ENCODE data around the gene P3H2.

The P3H2 gene

GRCh38 chr3:190063490-190063889 is 57.2 kb downstream of the P3H2 start:
- H3K27ac ChIP-seq: no peak overlapping the region
- TF ChIP-seq ZFX (IDR thresholded peaks at IDR 0.05; ENCODE audit: borderline replicate concordance): no peak
- TF ChIP-seq CTCF (IDR thresholded peaks at IDR 0.05): no peak

GRCh38 chr3:190060192-190060775 is 60.4 kb downstream of the P3H2 start:
- no peak for TF ChIP-seq CTCF (IDR thresholded peaks at IDR 0.05)
- no peak for TF ChIP-seq ZFX (IDR thresholded peaks at IDR 0.05; ENCODE audit: borderline replicate concordance)
- H3K27ac ChIP-seq: no peak overlapping the region

DNA sequence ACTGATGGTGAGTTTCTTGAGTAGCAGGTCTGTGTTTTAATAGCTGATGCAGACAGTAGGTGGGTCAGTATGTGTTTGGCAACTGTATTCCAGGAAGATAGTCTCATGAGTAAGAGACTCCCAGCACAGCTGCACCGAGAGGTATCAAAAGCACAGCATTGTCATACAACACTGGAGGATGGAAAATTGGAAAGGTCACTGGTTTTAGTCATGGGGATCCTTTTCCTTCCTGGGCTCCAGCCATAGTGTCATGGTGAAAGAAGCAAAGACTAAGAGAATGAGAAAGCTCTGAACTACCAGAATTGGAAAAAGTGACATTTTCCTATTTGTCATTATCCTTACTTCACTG is 61.5 kb downstream of the P3H2 start:
- TF ChIP-seq CTCF (IDR thresholded peaks at IDR 0.05) (no peak), ZFX (IDR thresholded peaks at IDR 0.05; ENCODE audit: borderline replicate concordance) (no peak)
- H3K27ac ChIP-seq: no peak overlapping the region

GRCh38 chr3:190058521-190059241 is 62.0 kb downstream of the P3H2 start:
- TF ChIP-seq ZFX (IDR thresholded peaks at IDR 0.05; ENCODE audit: borderline replicate concordance) (no peak), CTCF (IDR thresholded peaks at IDR 0.05) (no peak)
- no peak overlapping the region for H3K27ac ChIP-seq

GRCh38 chr3:190056742-190057141 is 64.0 kb downstream of the P3H2 start:
- TF ChIP-seq ZFX (IDR thresholded peaks at IDR 0.05; ENCODE audit: borderline replicate concordance) (no peak), CTCF (IDR thresholded peaks at IDR 0.05) (no peak)

DNA sequence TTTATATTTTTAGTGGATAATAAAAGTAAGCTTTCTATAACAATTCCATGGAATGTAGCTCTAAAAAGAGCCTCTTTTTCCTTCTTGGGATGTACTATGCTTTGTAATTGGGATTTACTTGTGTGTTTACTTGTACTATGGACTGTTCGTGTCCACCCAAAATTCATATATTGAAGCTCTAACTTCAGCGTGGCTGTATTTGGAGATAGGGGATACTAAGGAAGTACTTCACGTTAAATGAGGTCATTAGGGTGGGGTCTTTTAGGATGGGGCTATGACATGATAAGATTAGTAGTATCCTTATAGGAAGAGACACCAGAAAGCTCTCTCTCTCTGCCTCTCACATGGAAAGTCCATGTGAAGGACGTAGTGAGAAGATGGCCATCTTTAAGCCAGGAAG is 64.9 kb downstream of the P3H2 start:
- H3K27ac ChIP-seq: no peak overlapping the region
- TF ChIP-seq ZFX (IDR thresholded peaks at IDR 0.05; ENCODE audit: borderline replicate concordance) (no peak), CTCF (IDR thresholded peaks at IDR 0.05) (no peak)

More at GRCh38 chr3:190056742-190057141, 64.0 kb downstream of the P3H2 start:
- H3K27ac ChIP-seq: no peak overlapping the region

- TF ChIP-seq CTCF (IDR thresholded peaks at IDR 0.05) (no peak), ZFX (IDR thresholded peaks at IDR 0.05; ENCODE audit: borderline replicate concordance) (no peak)
- no peak overlapping the region for H3K27ac ChIP-seq
Observed at GRCh38 chr3:190053919-190054672, 66.6 kb downstream of the P3H2 start.

Data from 22Rv1 (cell line).